ENCODE measurements around the gene CAVIN3. TPM values are rescaled to one million over a fixed set of nuclear protein-coding genes. Genes with fewer than 3 reads are reported as not detected.

The CAVIN3 gene
- total and polyA plus RNA-seq, 2 experiments from 2014 or later, result 33.2 to 34.2 TPM

DNA sequence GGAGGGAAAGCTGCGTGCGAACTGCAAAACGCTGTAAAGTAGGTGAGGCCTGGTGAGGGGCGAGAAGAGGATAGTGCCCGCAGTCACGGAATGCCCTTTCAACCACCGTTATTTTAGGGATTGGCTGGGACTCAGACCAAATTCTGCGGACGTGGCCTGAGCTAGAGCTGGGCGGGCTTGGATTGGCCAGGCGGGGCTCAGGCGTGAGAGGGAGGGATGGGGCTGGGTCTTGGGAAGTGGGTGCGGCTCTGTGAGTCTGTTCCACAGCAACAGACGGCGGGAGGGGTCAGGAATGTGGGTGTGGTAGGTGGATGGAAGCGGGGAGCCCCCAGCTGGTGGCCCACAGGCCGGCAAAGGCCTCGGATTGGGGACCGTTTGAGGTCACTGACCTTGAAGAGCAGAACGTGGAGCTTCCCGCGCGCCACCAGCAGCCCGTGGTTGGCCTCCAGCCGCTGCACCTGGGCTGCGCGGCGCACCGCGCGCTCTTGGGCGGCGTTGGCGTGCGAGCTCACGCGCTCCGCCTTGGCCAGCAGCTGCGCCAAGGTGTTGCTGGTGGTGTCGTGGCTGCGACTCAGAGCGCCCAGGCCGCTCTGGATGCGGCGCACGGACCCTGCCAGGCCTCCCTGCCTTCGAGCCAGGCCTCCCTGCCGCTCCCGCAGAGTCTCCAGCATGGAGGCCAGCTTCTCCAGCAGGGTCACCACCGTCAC, 444 bp downstream of the CAVIN3 start:
- H3K4me3 ChIP-seq, result peak overlapping the region; percentile 74
- Mint-ChIP-seq H3K4me3 (peak overlapping the region; percentile 78), H3K27me3 (ENCODE audit: insufficient read depth, low read depth, poor library complexity) (peaks cover 7% of the 10 kb centered on the region), H3K27ac (peak overlapping the region; percentile 56), H3K9me3 (no peaks in the 10 kb centered on the region; the same call in 1 of the 3 replicates), H3K36me3 (ENCODE audit: low read depth) (no peaks in the 10 kb centered on the region; the same call in 1 of the 3 replicates), H3K4me1 (peaks cover 48% of the 10 kb centered on the region)
- H4K20me1 ChIP-seq (replicated peaks; ENCODE audit: insufficient read depth), result no peaks in the 10 kb centered on the region
- H3K4me1 ChIP-seq (ENCODE audit: insufficient read depth), result peaks cover 42% of the 10 kb centered on the region
- no peaks in the 10 kb centered on the region for H3K9me2 ChIP-seq (ENCODE audit: insufficient read depth)
- peak overlapping the region; percentile 52; the same call in 1 of the 2 replicates for H2AFZ ChIP-seq
- H3K27me3 ChIP-seq (ENCODE audit: insufficient read depth), result peaks cover 23% of the 10 kb centered on the region
- H3K4me2 ChIP-seq, result peak overlapping the region; percentile 92
- peaks cover 16% of the 10 kb centered on the region; the same call in 1 of the 2 replicates for H3F3A ChIP-seq (replicated peaks; ENCODE audit: low read depth)
- ATAC-seq (peak; percentile 69), DNase-seq (ENCODE audit: low spot score) (peak; percentile 86)
- TF ChIP-seq ZNF331 (CRISPR knock-in tag; IDR thresholded peaks at IDR 0.05; ENCODE audit: low read depth) (no peak), EZH2phosphoT487 (IDR thresholded peaks at IDR 0.05; ENCODE audit: unreplicated experiment) (no peak), POLR2AphosphoS5 (IDR thresholded peaks at IDR 0.05; ENCODE audit: low read depth) (peak; percentile 45; the same call in 1 of the 2 replicates), EZH2 (IDR thresholded peaks at IDR 0.05; ENCODE audit: low read depth, unreplicated experiment) (no peak)
- TF ChIP-seq, protein P1, sequence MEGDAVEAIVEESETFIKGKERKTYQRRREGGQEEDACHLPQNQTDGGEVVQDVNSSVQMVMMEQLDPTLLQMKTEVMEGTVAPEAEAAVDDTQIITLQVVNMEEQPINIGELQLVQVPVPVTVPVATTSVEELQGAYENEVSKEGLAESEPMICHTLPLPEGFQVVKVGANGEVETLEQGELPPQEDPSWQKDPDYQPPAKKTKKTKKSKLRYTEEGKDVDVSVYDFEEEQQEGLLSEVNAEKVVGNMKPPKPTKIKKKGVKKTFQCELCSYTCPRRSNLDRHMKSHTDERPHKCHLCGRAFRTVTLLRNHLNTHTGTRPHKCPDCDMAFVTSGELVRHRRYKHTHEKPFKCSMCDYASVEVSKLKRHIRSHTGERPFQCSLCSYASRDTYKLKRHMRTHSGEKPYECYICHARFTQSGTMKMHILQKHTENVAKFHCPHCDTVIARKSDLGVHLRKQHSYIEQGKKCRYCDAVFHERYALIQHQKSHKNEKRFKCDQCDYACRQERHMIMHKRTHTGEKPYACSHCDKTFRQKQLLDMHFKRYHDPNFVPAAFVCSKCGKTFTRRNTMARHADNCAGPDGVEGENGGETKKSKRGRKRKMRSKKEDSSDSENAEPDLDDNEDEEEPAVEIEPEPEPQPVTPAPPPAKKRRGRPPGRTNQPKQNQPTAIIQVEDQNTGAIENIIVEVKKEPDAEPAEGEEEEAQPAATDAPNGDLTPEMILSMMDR (conservative IDR thresholded peaks at IDR 0.05; ENCODE audit: low read depth in 2 of 2), result no peak; a peak in 1 of 4 replicates
- peak overlapping the region; percentile 83; the same call in 1 of the 2 replicates for H3K27ac ChIP-seq (ENCODE audit: low read depth)
- H3K36me3 ChIP-seq (ENCODE audit: insufficient read depth), result no peaks in the 10 kb centered on the region
- no peaks in the 10 kb centered on the region for H3K79me2 ChIP-seq (replicated peaks; ENCODE audit: insufficient read depth)

DNA sequence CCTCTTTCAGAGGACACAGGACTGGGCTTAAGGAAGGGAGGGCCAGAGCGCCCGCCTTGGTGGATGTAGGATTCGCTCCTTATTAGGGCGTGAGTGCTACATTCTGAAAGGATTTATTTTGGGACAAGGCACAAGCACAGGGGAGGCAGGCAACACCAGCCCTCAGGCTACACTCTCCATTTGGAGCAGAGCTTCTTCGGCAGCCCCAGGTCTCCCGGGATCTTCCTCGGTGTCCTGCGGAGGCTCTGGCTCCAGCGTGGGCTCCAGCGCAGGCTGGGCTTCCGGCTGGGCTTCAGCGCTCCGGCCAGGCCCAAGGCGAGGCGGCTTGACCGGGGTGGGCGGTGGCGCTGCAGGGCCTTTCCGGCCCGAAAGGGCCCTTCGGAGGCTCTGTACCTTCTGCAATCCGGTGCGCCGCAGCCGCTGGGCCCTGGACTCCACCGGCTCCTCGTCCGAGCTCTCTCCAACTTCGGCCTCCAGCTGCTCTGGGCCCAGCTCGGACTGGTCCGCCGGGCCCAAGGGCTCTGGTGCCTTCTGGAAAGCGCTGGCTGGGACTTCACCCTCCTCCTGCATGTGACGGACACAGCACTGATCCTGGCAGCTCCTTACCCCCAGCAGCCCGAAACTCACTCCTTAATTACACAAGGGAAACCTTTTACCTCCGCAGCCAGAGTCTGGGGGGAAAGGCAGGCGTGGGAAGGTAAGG, 1.1 kb downstream of the CAVIN3 start:
- peak overlapping the region; percentile 92 for H3K4me2 ChIP-seq
- peak overlapping the region; percentile 12; the same call in 1 of the 2 replicates for H2AFZ ChIP-seq
- H3K27me3 ChIP-seq (ENCODE audit: insufficient read depth), result peaks cover 23% of the 10 kb centered on the region
- peak; percentile 26 for ATAC-seq
- no peaks in the 10 kb centered on the region for H3K36me3 ChIP-seq (ENCODE audit: insufficient read depth)
- H3K4me1 ChIP-seq (ENCODE audit: insufficient read depth), result peaks cover 40% of the 10 kb centered on the region
- peak overlapping the region; percentile 83; the same call in 1 of the 2 replicates for H3K27ac ChIP-seq (ENCODE audit: low read depth)
- H4K20me1 ChIP-seq (replicated peaks; ENCODE audit: insufficient read depth), result no peaks in the 10 kb centered on the region
- no peaks in the 10 kb centered on the region; the same call in 1 of the 3 replicates for H3K36me3 Mint-ChIP-seq (ENCODE audit: low read depth)
- H3K27me3 Mint-ChIP-seq (ENCODE audit: insufficient read depth, low read depth, poor library complexity), result peaks cover 7% of the 10 kb centered on the region
- peak overlapping the region; percentile 74 for H3K4me3 ChIP-seq
- H3K9me3 Mint-ChIP-seq, result no peaks in the 10 kb centered on the region; the same call in 1 of the 3 replicates
- H3F3A ChIP-seq (replicated peaks; ENCODE audit: low read depth), result peaks cover 16% of the 10 kb centered on the region; the same call in 1 of the 2 replicates
- H3K9me2 ChIP-seq (ENCODE audit: insufficient read depth), result no peaks in the 10 kb centered on the region
- peak overlapping the region; percentile 78 for H3K4me3 Mint-ChIP-seq
- peaks cover 48% of the 10 kb centered on the region for H3K4me1 Mint-ChIP-seq
- H3K79me2 ChIP-seq (replicated peaks; ENCODE audit: insufficient read depth), result no peaks in the 10 kb centered on the region
- H3K27ac Mint-ChIP-seq, result peak overlapping the region; percentile 56
- DNase-seq (ENCODE audit: low spot score), result peak; percentile 66
- TF ChIP-seq ZNF331 (CRISPR knock-in tag; IDR thresholded peaks at IDR 0.05; ENCODE audit: low read depth) (no peak), ZNF114 (CRISPR knock-in tag; IDR thresholded peaks at IDR 0.05) (no peak), NANOG (IDR thresholded peaks at IDR 0.05; ENCODE audit: borderline replicate concordance) (no peak), POLR2AphosphoS5 (IDR thresholded peaks at IDR 0.05; ENCODE audit: low read depth) (no peak), STAT1 (IDR thresholded peaks at IDR 0.05; ENCODE audit: unreplicated experiment) (no peak), CREB1 (CRISPR knock-in tag; IDR thresholded peaks at IDR 0.05; ENCODE audit: low read depth) (no peak), JUNB (IDR thresholded peaks at IDR 0.05; ENCODE audit: unreplicated experiment) (no peak)
- TF ChIP-seq, protein P1 (conservative IDR thresholded peaks at IDR 0.05; ENCODE audit: low read depth in 2 of 2), result no peak
- TF ChIP-seq, protein P2, sequence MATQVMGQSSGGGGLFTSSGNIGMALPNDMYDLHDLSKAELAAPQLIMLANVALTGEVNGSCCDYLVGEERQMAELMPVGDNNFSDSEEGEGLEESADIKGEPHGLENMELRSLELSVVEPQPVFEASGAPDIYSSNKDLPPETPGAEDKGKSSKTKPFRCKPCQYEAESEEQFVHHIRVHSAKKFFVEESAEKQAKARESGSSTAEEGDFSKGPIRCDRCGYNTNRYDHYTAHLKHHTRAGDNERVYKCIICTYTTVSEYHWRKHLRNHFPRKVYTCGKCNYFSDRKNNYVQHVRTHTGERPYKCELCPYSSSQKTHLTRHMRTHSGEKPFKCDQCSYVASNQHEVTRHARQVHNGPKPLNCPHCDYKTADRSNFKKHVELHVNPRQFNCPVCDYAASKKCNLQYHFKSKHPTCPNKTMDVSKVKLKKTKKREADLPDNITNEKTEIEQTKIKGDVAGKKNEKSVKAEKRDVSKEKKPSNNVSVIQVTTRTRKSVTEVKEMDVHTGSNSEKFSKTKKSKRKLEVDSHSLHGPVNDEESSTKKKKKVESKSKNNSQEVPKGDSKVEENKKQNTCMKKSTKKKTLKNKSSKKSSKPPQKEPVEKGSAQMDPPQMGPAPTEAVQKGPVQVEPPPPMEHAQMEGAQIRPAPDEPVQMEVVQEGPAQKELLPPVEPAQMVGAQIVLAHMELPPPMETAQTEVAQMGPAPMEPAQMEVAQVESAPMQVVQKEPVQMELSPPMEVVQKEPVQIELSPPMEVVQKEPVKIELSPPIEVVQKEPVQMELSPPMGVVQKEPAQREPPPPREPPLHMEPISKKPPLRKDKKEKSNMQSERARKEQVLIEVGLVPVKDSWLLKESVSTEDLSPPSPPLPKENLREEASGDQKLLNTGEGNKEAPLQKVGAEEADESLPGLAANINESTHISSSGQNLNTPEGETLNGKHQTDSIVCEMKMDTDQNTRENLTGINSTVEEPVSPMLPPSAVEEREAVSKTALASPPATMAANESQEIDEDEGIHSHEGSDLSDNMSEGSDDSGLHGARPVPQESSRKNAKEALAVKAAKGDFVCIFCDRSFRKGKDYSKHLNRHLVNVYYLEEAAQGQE (IDR thresholded peaks at IDR 0.05; ENCODE audit: unreplicated experiment), result no peak
